ENCODE results near the gene APAF1. TPM values are rescaled to one million over a fixed set of nuclear protein-coding genes. Genes with fewer than 3 reads are reported as not detected.

APAF1 gene
- total RNA-seq, 6 experiments from 2014 or later: 19.0 to 23.6 (median 21.2) TPM

GRCh38 chr12:98651328-98651727 is 6.2 kb downstream of the APAF1 start:
- Mint-ChIP-seq H3K36me3 (ENCODE audit: low read depth) (no peaks in the 10 kb centered on the region; the same call in 1 of the 2 replicates), H3K27me3 (ENCODE audit: insufficient read depth) (no peaks in the 10 kb centered on the region), H3K4me3 (no peak overlapping the region), H3K27ac (no peak overlapping the region), H3K9me3 (no peaks in the 10 kb centered on the region), H3K4me1 (ENCODE audit: low read depth) (peaks cover 20% of the 10 kb centered on the region)
- no peak for TF ChIP-seq CTCF (IDR thresholded peaks at IDR 0.05)
- DNase-seq: no peak

DNA sequence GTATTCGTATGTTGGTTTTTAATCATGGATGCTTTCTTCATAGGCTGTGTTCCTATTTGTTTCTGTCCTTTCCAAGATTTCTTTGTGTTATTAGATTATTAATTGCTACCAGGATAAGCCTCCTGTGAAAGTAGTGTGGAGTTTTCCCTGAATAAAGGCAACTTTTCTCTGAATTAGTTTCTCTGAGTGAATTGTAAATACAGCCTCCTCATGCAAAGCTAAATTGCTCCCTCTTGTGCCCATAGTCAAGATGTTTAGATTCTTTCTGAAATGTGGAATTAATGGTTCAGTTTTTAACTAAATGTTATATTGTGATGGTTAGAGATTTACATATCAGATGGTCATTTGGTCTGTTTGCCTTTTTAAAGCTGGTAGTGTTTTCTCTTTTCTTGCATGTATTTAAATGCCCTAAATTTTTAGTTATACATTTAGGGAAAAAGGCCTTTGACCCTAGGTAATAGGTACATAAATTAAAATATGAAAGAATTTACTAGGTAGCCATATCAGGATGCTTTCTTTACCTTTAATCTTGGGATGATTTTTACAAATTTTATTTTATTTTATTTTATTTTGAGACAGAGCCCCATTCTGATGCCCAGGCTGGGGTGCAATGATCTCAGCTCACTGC is 8.9 kb downstream of the APAF1 start:
- H3K36me3 Mint-ChIP-seq (ENCODE audit: low read depth): peaks cover 9% of the 10 kb centered on the region; the same call in 1 of the 2 replicates
- H3K27ac Mint-ChIP-seq: 0 out of 2 replicates have a peak overlapping the region, but pooled peaks have one; percentile 18
- no peaks in the 10 kb centered on the region for H3K9me3 Mint-ChIP-seq
- H3K4me3 Mint-ChIP-seq: no peak overlapping the region
- no peaks in the 10 kb centered on the region for H3K27me3 Mint-ChIP-seq (ENCODE audit: insufficient read depth)
- TF ChIP-seq CTCF (IDR thresholded peaks at IDR 0.05): peak; percentile 80
- DNase-seq: peak; percentile 56
- H3K4me1 Mint-ChIP-seq (ENCODE audit: low read depth): no peaks in the 10 kb centered on the region; the same call in 1 of the 2 replicates

GRCh38 chr12:98656289-98657101 is 11.4 kb downstream of the APAF1 start:
- TF ChIP-seq CTCF (IDR thresholded peaks at IDR 0.05): no peak
- no peaks in the 10 kb centered on the region for H3K4me1 Mint-ChIP-seq (ENCODE audit: low read depth)
- H3K9me3 Mint-ChIP-seq: no peaks in the 10 kb centered on the region
- no peak for DNase-seq
- H3K27ac Mint-ChIP-seq: no peak overlapping the region
- no peaks in the 10 kb centered on the region for H3K27me3 Mint-ChIP-seq (ENCODE audit: insufficient read depth)
- peaks cover 9% of the 10 kb centered on the region; the same call in 1 of the 2 replicates for H3K36me3 Mint-ChIP-seq (ENCODE audit: low read depth)
- H3K4me3 Mint-ChIP-seq: no peak overlapping the region

GRCh38 chr12:98660521-98660920 is 15.4 kb downstream of the APAF1 start:
- Mint-ChIP-seq H3K4me1 (ENCODE audit: low read depth) (no peaks in the 10 kb centered on the region), H3K4me3 (no peak overlapping the region), H3K9me3 (no peaks in the 10 kb centered on the region), H3K36me3 (ENCODE audit: low read depth) (peaks cover 16% of the 10 kb centered on the region), H3K27me3 (ENCODE audit: insufficient read depth) (no peaks in the 10 kb centered on the region), H3K27ac (no peak overlapping the region; the same call in 1 of the 2 replicates)
- no peak for DNase-seq
- TF ChIP-seq CTCF (IDR thresholded peaks at IDR 0.05): no peak

DNA sequence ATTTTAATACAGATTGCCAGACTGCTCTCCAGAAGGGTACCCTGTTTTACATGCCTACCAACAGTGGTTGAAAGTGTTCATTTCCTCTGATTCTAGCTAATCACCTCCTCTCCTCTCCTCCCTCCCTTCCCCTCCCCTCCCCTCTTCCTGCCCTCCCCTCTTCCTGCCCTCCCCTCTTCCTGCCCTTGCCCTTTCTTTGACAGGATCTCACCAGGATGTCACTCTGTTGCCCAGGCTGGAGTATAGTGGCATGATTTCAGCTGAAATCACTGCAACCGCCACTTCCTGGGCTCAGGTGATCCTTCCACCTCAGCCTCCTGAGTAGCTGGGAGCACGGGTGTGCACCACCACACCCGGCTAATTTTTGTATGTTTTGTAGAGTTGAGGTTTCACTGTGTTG is 24.7 kb downstream of the APAF1 start:
- H3K9me3 Mint-ChIP-seq: no peaks in the 10 kb centered on the region
- no peaks in the 10 kb centered on the region; the same call in 1 of the 2 replicates for H3K27me3 Mint-ChIP-seq (ENCODE audit: insufficient read depth)
- DNase-seq: no peak
- H3K4me1 Mint-ChIP-seq (ENCODE audit: low read depth): peaks cover 10% of the 10 kb centered on the region
- no peak overlapping the region for H3K27ac Mint-ChIP-seq
- peaks cover 13% of the 10 kb centered on the region; the same call in 1 of the 2 replicates for H3K36me3 Mint-ChIP-seq (ENCODE audit: low read depth)
- H3K4me3 Mint-ChIP-seq: no peak overlapping the region
- no peak for TF ChIP-seq CTCF (IDR thresholded peaks at IDR 0.05)

All from HFFc6 (cell line).